Keratinocyte (primary cell): ENCODE data around the gene C1R.

Experiments used
- EZH2 ChIP-seq: IDR thresholded peaks from one replicate; pipeline ENCODE4 v1.6.1; 2012; ENCODE audit warnings: inconsistent platforms, mild to moderate bottlenecking, low read length, moderate library complexity
- TF ChIP-seq, protein P1 (sequence below), 3 experiments: IDR thresholded peaks in 1 of 3; conservative IDR thresholded peaks in 1 of 3; optimal IDR thresholded peaks in 1 of 3; 2 replicates in 2 of 3; 3 replicates in 1 of 3; pipeline versions ENCODE3 to v1.5.1; 2011; ENCODE audit warnings: low read length in 3 of 3, mild to moderate bottlenecking in 3 of 3, moderate library complexity in 2 of 3, control low read depth in 1 of 3, inconsistent platforms in 1 of 3; ENCODE audit not compliant: insufficient read depth in 2 of 3; ENCODE audit errors: extremely low read depth in 1 of 3

DNA sequence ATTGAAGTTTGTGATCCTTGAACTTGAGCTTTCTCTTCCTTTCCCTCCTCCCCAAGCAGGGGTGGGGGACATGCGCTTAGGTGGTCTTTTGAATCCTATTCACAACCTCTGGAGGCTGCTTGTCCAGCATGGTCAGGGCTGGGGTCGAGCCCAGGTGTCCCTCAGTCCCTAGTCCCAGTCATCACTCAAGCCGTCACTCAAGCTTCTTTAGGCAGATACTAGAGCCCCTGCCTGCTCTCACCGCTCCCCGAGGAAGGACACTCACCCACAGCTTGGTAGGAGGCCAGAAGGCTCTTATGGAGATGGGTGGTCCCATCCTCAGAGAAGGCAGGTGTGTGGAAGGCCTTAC lies 17.3 kb upstream of the C1R start:
- TF ChIP-seq, protein P1, sequence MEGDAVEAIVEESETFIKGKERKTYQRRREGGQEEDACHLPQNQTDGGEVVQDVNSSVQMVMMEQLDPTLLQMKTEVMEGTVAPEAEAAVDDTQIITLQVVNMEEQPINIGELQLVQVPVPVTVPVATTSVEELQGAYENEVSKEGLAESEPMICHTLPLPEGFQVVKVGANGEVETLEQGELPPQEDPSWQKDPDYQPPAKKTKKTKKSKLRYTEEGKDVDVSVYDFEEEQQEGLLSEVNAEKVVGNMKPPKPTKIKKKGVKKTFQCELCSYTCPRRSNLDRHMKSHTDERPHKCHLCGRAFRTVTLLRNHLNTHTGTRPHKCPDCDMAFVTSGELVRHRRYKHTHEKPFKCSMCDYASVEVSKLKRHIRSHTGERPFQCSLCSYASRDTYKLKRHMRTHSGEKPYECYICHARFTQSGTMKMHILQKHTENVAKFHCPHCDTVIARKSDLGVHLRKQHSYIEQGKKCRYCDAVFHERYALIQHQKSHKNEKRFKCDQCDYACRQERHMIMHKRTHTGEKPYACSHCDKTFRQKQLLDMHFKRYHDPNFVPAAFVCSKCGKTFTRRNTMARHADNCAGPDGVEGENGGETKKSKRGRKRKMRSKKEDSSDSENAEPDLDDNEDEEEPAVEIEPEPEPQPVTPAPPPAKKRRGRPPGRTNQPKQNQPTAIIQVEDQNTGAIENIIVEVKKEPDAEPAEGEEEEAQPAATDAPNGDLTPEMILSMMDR (optimal IDR thresholded peaks at IDR 0.05 in 1 of 3, IDR thresholded peaks at IDR 0.05 in 1 of 3, conservative IDR thresholded peaks at IDR 0.05 in 1 of 3; ENCODE audit: extremely low read depth in 1 of 3, insufficient read depth in 2 of 3, low read length in 3 of 3): no peak
- no peak for TF ChIP-seq EZH2
